NCI-H226 (cell line): ENCODE measurements around the gene SIX3.

Experiments
- DNase-seq: peaks from one replicate; pipeline ENCODE4 v3.0.0-alpha.2; 2015

Gene SIX3

GRCh38 chr2:44931198-44931780, 10.2 kb upstream of the SIX3 start:
- DNase-seq, result no peak

DNA sequence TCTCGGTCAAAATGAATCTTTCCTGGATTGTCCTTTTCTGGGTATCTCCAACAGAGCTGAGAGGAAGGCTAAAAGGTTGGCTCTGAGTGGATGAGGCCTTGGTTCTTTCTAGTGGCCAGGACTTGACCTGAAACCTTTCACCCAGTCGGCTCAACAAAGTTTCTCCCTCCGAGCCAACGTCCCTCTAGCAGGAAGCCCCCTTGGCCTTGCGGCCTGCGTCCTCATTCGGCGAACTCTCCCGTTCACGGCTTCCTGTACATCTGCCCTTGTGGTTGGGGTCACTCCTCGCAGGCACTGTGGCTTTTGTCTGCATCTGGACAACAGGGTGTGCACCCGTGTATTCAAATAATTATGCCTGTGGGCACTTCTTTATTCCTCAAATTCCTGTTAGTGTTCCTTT, 9.4 kb upstream of the SIX3 start:
- no peak for DNase-seq

GRCh38 chr2:44932564-44933392, 8.7 kb upstream of the SIX3 start:
- DNase-seq, result no peak

DNA sequence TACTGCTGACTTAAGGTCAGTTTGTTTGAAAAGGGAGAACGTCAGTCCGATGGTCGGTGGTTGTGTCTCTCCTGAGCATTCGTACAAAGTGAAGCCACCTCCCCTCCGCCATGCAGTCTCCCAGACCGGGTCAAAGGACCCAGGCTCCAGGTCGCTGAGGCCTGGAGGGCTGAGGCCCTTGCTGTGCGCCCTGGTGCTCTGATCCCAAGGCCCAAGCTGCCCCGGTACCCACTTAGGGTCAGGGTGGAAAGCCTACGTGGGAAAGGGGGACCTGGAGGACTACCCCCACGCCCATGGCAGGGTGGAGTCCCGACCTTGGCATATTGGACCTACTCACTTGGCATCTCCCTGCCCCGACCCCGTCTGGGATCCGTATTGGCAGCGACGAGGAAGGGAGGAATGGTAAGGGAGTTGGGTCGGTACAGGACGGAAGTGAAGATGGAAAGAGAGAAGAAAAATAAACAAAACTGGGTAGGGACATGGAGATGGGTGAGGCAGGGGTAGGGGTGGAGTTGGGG, 8.0 kb upstream of the SIX3 start:
- no peak for DNase-seq

DNA sequence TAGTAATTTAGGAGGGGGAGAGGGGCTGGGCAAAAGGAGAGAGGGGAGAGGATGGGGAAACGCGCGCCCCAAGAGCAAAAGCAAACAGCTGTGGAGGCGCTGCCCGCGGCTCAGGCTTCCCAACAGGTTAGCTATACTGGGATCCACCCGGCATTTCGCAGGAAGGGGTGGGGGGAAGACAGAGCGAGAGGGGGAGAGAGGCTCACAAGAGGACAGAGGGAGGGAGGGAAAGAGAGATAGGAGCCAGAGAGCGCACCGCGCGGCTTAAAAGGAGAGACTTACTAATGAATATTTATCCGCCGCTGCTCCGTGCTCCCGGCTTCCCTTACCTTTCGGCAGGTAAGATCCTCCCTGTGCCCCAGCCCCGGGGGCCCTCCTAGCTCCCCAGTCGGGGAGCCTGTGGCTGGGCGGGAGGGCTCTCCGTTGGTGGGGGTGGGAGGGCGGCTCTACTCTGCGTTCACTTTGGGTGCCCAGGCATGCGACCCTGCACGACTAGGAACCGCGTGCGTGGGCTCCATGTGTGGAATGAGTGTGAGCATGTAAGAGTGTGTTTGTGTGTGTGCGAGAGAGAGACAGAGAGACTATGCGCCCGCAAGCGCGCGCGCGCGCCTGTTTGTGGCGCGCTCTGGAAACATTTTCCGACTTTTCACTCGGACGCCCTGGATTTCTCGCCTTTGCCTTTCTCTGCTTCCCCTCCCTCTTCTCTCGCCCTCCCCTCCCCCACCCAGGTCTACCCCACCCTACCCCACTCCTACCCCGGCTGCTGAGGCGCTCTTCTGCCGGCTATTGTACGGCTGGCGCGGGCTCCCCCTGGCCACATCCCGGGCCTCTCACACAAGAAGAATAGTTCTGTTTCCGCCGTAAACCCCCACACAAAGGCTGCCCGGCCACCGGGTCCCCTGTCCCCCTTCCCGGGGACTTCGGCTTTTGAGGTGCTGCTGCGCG, 7.2 kb upstream of the SIX3 start:
- no peak for DNase-seq

GRCh38 chr2:44934983-44935728, 6.3 kb upstream of the SIX3 start:
- DNase-seq, result no peak

DNA sequence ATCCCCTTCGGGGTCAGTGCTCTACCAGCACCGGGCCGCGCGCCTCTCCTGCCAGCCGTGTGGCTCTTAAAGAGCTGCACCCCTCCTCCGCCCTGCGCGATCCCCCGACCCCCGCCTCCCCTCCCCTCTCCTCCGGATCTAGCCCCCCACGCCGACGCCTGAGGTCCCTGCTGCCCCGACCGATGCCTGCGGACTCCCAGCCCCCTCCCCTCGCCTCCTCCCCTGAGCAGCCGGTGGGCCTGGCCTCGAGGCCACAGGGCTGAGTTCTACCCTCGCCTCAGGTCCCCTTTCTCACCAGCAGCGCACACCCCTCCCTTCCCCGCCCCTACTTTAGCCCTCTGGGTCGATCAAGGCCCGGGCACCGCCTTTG, 5.8 kb upstream of the SIX3 start:
- DNase-seq, result no peak

DNA sequence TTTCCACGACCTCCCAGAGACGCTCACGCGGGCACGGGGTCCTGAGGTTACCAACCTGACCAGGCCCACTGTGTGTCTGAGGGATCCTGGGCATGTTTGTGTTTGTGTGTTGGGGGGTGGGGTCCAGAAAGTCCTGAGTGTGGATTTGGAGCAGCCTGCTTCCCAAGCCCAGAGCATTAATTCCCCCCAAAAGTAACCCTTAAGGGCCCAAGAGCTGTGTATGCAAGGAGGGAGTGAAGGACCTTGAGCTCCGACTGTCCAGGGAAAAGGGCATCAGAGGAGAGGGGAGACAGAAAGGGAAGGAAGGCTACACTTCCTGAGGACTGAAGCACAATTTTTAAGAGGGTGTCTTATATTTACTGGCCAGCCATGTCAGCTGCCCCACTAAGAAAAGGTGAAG, 5.2 kb upstream of the SIX3 start:
- DNase-seq, result no peak

- no peak for DNase-seq
Observed at GRCh38 chr2:44936715-44937687, 4.5 kb upstream of the SIX3 start.

- DNase-seq, result no peak
Observed at GRCh38 chr2:44937688-44938240, 3.7 kb upstream of the SIX3 start.

GRCh38 chr2:44938287-44939105, 3.0 kb upstream of the SIX3 start:
- no peak for DNase-seq

GRCh38 chr2:44939106-44940048, 2.1 kb upstream of the SIX3 start:
- no peak for DNase-seq

DNA sequence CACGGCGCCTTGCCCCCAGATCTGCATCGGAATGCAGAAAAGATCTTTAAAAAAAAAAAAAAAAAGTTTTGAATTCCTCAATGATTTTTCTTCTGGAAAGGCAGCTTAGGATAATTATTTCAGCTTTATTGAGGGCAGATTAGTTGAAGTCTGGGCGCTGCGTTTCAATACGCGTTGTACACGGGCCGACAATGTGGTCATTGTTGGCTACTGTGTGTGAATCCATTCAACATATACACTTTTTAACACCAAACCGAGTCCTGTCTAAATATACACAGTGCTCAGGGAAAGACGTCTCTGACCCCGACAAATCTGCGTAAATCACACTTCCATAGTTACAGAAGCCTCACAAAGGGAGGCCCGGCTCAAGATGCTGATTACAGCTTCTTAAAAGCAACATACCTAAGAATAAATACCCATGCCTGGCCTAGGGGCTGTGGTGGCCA, 1.4 kb upstream of the SIX3 start:
- DNase-seq, result no peak

GRCh38 chr2:44940732-44941464, 604 bp upstream of the SIX3 start:
- DNase-seq, result no peak

DNA sequence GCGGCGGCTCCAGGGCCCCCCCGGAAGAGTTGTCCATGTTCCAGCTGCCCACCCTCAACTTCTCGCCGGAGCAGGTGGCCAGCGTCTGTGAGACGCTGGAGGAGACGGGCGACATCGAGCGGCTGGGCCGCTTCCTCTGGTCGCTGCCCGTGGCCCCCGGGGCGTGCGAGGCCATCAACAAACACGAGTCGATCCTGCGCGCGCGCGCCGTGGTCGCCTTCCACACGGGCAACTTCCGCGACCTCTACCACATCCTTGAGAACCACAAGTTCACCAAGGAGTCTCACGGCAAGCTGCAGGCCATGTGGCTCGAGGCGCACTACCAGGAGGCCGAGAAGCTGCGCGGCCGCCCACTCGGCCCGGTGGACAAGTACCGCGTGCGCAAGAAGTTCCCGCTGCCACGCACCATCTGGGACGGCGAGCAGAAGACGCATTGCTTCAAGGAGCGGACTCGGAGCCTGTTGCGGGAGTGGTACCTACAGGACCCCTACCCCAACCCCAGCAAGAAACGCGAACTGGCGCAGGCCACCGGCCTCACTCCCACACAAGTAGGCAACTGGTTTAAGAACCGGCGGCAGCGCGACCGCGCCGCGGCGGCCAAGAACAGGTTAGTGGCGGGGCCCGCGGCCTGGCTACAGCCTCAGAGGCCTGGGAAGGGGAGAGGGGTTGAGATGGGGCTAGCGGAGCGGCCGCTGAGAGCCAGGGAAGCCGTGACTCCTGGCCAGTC, 965 bp downstream of the SIX3 start:
- no peak for DNase-seq

DNA sequence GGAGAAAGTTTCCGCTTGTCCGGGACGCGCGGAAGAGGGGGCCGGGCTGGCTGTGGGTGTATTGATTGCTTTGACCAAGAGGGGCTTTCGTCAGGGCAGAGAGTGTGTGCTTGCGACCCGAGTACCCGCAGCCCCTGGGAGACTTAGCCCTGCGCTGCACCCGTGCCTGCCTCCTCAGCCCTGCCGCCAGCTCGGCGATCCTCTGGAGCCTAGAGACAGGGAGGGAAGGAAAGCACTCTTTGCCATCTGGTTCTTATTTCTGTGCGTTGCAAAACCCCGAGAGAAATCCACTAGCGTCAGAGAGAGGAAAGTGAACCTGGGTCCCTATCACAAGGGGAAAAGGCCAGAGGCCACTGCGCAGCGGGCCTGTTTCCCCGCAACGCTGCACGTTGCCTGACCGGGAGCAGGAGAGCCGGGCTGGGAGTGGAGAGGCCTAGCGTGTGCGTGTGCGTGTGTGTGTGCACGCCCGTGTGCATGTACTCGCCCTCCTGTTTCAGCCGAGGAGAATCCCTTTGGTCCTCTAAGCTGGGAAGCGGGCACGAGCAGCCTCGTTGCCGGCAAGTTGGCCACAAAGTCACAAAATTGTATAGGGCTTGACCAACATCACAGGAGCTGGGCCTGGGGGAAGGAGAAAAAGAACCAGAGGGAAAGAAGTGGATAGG, 1.7 kb downstream of the SIX3 start:
- no peak for DNase-seq

GRCh38 chr2:44943693-44944101, 2.2 kb downstream of the SIX3 start:
- no peak for DNase-seq
